Measurements from ENCODE around the gene MLEC.

The MLEC gene

DNA sequence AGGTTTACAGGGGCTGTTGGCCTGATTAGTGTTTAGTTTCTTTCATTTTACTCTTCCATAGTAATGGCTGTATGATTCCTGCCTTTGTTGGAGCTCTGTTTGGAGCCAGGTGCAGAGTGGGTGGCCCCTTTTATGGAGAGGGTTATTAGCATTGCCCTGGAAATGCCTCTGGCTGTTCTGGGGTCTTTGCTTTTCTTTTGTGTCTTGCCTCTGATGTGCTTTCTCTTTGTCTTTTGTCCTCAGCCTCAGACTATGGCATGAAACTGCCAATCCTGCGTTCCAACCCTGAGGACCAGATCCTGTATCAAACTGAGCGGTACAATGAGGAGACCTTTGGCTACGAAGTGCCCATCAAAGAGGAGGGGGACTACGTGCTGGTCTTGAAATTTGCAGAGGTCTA, 6.9 kb downstream of the MLEC start:
- DNase-seq (ENCODE audit: low spot score), result no peak

DNA sequence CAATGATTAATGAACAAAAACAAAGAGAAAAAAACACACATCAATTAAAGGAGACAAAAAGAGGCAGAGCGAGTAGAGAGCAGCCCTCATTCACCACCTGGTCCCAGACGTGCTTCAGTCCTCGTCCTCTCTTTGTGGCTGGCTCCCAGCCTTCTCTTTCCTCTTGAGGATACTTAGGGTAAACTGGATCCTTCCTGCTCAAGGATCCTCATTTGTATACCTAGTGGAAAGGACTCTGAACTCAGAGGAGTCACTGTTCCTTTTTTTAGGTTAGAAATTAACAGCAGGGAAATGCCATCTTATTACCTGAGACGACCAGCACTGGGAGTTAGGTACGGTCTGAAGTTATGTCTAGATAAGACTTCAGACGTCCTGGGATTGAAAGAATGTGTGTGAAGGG, 9.7 kb downstream of the MLEC start:
- DNase-seq (ENCODE audit: low spot score), result no peak

DNA sequence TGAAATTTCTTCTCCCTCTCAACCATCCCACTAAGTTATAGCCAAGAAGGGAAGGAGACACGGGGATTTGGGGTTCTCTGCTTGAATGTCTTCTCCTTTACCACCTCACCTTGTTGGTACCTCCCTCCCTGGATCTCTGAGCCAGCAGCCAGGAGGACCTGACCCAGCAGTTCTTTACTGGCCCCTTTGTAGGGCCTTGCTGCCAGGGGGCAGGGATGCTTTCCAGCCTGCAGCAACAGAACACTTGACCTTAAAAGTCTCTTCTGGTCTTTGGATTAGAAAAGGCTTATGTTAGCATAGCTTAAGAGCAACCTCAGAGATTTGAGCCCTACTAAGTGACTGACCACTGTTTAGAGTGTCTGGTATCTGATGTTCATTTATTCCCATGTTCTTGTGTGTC, 10.4 kb downstream of the MLEC start:
- DNase-seq (ENCODE audit: low spot score), result no peak

DNA sequence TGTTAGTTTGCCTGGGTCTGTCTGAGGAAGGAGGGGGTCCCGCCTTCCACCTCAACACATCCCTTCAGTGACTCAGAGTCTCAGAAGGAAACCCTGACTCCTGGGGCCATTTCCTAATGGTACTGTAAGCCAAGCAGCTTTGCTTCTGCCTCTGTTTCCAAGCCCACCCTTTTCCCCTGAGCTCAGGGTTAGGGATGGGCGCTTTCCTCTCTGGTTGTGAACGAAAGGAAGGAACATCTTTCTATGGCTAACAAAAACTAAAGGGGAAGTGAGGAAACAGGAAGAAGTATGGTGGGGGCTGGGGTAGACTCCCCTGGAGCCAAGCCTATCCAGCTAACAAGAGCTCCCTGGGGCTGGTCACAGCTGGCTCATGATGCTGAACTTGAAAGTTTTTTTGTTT, 11.7 kb downstream of the MLEC start:
- no peak for DNase-seq (ENCODE audit: low spot score)

DNA sequence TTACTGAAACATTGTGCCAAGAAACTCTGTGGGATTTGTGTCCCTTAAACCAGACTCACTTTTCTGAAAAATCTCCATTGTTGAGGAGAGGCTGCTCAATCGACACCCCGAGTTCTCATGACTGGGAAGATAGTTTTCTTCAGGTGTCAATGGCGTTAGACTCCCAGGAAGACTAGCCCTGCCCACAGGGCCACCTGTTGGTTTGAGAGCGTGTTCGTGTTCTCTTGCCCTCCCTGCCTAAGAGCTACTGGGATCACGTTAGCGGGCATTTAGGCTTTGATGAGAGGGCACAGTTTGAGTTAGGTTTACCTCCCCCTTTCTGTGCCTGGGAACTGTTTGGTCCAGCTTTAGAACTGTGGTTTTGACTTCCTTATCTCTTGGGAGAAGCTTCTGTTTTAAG, 12.6 kb downstream of the MLEC start:
- no peak for DNase-seq (ENCODE audit: low spot score)

DNA sequence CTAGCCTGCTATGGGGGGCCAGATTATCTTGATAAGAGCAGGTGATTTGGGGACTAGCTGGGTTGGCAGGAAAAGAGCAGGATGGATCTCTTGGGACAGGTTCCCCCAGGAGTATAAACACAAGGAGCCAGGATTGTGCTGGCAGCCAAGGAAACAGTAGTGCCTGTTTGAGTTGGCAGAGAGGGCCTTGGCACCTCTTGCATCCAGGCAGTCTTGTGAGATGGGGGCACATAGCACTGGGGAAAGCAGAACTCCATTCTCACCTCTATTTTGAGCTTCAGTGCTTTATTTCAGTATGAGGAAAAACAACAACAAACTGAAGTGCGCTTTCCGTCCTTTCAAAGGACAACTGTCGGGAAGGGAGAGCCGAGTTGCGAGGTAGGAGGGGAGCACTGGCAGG, 13.9 kb downstream of the MLEC start:
- DNase-seq (ENCODE audit: low spot score), result no peak

DNA sequence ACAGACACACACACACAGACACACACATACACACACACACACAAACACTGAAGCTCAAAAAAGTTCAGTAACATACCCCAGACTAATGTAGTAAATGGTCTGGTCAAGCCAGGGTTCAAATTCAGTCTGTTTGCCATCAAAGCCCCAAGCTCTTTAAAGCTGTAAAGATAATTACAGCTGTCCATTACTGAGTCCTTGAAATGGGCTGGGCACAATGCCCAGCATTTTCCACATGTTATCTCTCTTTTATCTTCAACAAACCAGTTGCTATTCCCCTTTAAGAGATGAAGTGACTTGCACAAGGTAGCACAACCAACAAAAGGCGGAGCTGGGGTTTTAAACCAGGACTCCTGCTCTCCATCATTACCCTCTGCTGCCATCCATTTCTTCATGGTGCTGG, 15.7 kb downstream of the MLEC start:
- DNase-seq (ENCODE audit: low spot score), result no peak

DNA sequence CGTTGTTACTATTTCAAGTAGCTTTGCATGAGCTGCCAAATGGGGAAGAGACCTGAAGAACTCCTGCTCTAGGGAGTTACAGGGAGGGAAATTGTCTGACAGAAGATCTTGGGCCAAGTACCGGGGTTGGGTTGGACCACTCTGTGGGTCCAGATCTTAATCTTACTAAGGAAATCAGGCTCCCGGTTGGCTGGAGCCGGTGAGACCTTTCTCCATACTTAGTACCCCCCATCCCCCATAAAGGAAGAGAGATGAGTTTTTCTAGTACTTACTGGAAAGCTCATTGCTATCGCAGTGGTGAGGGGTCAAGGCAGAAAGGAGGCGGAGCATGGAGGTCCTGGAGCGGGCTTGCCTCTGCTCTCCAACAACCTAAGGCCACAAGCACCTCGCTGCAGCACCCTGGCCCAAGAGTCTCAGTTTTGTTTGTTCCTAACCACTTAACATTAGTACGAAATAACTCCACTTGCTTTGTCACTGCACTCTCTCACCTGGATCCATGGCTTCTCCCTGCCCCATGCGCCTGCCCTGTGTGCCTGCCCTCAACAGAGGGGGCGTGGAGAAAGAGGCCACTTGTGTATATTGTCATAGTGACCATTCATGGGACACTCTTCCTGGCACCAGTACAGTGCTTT, 16.5 kb downstream of the MLEC start:
- DNase-seq (ENCODE audit: low spot score), result no peak

DNA sequence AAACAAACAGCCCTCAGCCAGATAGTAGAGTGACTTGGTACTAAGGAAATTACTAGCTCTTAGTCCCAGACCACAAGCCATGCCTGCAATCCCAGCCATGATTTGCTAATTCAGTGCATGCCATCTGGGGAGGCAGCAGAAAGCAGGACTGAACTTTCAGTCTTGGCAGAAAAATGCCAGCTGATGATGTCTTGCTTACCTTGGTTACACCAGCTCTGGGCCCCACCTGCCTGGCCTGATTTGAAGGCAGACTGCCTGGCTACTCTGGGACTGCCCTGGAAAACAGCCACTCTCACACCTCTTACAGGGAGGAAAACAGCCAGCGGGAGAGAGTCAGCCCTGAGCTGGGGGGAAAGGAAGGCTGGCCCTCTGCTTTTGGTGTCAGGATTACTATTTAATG, 18.7 kb downstream of the MLEC start:
- no peak for DNase-seq (ENCODE audit: low spot score)

DNA sequence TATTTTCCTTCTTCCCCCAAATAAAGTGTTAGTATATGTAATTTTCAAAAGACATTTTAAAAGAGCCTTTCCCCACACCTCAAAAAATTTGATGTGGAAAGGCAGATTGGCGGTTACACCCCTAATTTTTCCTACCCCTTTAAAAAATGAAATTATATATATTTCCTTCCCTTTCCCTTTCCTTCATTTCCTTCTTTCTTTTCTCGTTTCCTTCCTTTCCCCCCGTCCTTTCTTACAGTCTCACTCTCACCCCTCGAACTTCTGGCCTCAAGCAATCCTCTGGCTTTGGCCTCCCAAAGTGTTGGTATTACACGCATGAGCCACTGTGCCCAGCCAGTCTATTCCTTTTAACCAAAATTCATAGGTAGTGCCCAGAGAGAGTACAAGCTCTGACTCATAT, 19.1 kb downstream of the MLEC start:
- no peak for DNase-seq (ENCODE audit: low spot score)

DNA sequence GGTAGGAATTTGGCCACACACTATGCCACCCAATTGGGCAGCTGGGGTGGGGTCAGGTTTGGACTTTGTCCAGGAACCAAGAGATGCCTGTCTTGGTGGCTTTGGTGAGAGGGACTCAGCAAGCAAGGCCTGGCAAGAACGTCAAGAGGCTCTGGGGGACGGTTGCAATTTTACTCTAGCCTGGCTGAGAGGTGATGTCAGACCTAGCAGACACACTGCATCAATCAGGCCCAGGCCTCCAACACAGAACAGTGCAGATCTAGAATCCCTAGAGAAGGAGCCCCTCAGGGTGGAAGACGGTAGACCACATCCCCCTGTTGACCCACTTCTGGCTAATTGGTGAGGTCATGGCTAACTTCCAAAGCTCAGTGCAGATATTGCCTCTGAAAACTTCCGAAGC, 21.7 kb downstream of the MLEC start:
- no peak for DNase-seq (ENCODE audit: low spot score)

DNA sequence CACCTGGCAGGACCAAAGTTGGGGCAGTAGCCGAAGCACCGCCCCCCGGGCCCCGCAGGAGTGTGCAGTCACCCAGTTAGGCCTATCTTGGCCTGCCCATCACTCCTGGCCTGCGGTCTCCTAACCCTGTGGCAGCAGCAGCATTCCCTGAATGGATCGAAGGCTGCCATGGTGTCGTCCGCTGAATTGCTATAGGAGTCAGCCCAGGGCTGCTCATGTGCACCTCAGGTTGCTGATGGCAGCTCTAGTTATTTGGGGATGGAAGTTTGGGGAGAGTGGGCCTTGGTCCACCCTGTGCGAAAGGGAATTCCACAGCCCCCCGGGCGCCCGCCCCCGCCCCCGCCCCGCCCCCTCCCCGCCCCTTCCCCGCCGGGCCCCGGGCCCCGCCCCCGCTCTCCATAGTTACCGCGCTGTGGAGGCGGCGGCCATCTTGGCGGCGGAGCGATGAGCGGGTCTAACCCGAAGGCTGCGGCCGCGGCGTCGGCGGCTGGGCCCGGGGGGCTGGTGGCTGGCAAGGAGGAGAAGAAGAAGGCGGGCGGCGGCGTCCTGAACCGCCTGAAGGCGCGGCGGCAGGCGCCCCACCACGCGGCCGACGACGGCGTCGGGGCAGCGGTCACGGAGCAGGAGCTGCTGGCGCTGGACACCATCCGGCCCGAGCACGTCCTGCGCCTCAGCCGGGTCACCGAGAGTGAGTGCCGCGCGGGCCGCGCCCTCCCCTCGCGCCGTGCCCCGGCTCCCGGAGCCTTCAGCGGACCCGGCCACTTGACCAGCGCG, 23.3 kb downstream of the MLEC start, which contains the start of gene UNC119B:
Gene UNC119B (plus strand): TSS at position 428 of the 774 bp plus-strand sequence. CDS start 17 bp downstream, at position 445.
- DNase-seq (ENCODE audit: low spot score), result peak; percentile 87

DNA sequence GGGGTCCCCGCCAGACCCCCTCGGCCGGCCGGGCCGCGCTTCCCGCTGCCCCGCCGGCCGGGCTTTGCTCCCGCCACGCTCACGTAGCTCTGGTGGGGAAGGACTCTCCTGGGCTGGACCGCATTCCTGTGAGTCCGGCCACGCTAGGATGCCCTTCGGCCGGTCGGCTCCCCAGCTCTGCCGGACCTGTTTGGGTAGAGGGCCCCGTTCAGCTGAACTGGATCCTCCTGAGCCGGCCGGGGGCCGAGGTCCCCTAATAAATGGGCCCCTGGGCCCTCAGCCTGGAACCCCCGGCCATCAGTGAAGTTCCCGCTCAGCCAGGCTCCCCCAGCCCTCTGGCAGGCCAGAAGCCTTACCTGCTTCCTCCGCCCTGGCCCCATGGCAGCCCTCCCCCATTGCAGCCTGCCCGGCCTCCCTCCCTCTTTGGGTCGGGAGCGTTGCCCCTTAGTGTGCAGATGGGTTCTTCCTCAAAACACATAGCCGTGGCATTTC, 23.9 kb downstream of the MLEC start:
- DNase-seq (ENCODE audit: low spot score), result peak; percentile 35

DNA sequence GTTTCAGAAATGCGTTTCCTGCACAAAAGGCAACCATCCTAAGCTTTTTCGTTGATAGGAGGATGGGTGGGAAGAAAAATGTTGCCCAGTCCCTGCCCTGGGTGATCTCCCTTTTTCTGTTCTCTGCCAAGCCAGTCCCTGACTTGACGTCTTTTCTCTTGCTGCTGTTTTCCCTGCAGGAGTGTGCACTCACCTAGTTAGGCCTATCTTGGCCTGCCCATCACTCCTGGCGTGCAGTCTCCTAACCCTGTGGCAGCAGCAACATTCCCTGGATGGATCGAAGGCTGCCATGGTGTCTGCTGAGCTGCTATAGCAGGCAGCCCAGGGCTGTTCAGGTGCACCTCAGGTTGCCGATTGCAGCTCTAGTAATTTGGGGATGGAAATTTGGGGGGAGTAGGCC, 24.5 kb downstream of the MLEC start:
- no peak for DNase-seq (ENCODE audit: low spot score)

DNA sequence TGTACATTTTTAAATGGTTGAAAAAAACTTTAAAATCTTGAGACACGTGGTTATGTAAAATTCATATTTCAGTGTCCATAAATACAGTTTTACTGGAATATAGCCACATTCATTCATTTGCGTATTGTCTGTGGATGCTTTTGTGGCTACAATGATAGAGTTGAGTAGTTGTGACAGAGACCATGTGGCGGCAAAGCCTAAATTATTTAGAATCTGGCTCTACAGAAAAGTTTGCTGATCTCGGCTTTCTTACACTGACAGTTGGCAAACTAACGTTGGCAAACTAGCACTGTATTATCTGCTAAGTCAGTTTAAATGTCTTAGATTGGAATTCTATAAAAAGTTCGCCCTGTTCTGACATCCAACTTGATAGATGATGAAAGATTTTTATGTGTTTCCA, 25.7 kb downstream of the MLEC start:
- no peak for DNase-seq (ENCODE audit: low spot score)

DNA sequence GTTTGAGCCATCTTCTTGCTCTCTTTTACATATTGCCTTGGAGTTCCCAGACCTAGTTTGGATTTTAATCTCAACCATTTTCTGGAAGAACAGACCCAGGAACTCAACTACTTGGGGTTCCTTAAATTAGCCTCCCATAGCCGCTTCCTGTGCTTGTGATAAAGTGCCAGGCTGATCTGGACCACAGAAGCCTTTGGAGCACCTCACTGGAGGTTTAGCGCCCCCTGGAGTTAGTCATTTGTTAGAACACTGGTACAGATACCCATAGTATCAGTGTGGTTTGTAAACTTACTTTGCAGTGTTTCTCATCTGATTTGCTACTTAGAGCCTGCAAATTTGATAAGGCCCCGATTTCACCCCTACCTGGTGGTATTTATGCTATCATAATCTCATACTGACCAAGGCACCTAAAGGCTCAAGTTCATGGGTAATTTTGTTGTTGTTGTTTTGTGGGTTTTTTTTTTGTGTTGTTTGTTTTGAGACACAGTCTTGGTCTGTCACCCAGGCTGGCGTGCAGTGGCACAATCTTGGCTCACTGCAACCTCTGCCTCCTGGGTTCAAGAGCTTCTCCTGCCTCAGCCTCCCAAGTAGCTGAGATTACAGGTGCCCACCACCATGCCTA, 27.0 kb downstream of the MLEC start:
- DNase-seq (ENCODE audit: low spot score), result peak; percentile 78

DNA sequence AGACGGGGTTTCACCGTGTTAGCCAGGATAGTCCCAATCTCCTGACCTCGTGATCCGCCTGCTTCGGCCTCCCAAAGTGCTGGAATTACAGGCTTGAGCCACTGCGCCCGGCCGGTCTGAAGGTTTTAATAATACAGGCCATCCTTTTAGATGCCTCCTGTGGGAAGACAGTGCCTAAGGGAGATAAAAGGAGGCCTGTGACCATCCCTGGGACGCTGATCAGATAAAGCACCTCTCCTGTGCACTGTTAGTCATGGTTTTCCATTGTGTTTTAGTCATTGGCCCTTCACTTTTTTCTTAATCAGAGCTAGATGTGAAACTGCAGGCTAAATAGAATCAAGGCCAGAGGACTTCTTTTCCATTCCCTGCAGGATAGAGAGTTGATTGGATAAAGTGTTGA, 31.1 kb downstream of the MLEC start:
- no peak for DNase-seq (ENCODE audit: low spot score)

DNA sequence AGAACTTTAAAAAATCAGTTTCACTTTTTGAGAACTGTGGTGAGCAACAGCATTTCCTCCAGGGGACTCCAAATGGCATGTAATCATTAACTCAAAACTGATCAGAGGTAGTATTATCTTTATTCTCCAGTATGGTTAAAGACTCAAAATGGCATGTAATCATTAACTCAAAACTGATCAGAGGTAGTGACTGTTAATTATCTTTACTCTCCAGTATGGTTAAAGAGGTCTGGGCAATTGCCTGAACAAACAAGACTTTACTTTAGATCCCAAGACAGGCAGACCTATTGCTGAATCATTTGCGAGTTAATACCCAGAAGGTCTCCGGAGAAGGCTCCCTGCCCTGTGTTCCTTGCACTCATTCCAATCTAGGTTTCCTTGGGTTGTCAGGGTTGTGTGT, 32.1 kb downstream of the MLEC start:
- DNase-seq (ENCODE audit: low spot score), result no peak

DNA sequence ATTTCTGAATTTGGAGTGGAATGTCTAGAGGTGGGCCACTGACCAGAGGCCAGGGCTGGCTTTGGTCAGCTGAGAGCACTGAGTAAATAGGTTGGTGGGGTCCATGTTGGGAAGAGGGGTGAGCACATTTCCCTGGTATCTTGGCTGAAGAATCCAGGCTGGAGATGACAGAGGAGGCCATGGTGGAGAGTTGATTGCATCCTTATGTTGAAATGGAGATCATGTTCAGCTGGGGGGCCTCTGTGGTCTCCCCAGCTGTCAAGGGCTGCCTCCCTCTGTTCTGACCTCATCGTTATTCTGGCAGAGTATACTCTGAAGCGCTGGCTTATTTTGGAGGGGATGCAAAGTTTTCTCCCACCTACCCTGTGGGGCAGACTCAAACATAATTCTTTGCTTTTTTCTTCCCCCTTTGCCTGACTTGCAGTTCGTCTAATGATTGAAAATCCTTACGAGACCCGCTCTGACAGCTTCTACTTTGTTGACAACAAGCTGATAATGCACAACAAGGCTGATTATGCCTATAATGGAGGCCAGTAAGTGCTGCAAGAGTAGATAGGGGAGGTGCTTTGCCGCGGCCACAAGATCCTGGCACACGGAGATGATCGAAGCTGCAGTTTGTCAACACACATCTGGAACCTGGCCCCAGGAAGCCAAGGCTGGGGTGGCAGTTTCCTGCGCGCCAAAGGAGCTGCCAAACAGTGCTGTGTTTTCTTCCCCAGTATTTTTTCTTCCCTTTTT, 32.7 kb downstream of the MLEC start:
- no peak for DNase-seq (ENCODE audit: low spot score)

DNA sequence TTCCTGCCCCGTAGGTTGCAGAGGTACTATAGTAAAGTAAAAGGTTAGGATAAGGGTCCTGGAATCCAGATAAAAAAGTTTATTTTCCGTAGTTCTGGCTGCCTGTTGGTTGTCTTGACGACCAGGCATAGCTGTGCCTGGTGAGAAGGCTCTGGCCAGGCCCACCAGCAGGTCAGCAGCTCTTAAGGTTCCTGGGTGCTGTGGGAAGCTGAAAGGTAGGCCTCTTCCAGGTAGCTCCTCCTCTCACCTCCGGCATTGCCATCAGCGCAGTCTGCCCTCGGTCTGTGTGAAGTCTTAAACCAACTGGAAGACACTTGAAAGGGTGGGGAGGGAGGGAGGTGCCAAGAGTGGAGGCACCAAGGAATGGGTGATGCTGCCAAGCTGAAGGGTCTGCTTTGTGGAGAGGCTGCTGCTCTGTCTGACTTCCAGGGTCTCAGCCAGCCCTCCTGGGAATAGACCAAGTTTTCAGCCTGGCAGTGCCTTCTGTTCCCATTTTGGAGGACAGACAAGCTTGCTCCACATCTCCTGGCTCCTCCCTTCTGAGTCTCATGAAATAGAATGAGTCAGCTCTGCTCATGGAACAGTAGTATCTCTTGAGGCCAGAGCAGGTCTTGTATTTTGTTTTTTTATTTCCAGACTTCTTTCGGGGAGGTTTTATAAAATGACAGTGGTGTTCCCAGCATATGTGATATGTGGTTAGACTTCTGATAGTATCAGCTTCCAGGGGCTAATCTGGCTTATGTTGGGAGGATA, 33.5 kb downstream of the MLEC start:
- no peak for DNase-seq (ENCODE audit: low spot score)

DNA sequence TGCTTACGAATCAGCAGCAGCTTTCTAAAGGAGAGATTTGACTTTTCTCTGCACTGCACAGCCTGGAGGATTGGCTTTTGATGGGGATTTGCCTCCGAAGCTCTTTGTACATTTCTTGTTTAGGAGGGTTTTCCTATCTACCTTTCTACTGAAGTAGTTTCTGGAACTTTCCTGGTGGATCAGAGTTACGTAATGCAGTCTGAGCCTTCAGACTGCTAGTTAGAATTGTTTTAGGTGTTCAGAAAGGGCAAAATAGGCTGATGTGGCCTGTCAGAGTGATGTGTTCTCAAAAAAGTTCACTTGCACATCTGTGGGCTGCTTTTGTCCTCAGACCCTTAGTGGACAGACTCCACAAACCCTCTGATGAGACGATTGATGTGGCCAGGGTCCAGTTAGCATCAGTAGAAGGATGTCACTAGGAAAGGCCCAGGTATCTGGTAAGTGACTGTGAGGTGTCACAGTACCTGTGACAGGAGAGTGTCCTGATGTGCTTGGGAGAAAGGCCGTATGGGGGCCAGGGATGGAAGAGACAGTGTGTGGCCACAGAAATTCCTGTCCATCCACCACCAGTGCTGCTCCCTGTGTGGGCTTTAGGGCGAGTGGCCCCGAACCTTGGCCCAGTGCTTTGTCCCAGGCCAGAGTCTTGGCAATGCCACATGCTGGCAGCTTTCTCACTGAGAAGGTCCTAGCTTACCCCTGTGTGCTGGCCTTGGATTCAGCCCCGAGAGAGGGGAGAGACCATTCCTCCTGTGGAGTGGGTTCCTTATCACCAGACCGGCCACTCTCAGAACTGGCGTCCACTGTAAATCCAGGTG, 34.2 kb downstream of the MLEC start:
- no peak for DNase-seq (ENCODE audit: low spot score)

Data from germinal center (tissue), 1 donor.